GM18870 (cell line): Measurements from ENCODE around the gene CDON.

Experiments used
- ATAC-seq: cut with Tn5 transposase; IDR thresholded peaks from one replicate; pipeline ENCODE4 v1.9.1; 2021; ENCODE audit warnings: moderate library complexity; ENCODE audit not compliant: unreplicated experiment

Gene CDON

GRCh38 chr11:126082251-126083109 lies 19.8 kb upstream of the CDON start:
- no peak for ATAC-seq

GRCh38 chr11:126081915-126082250 lies 19.2 kb upstream of the CDON start:
- no peak for ATAC-seq

DNA sequence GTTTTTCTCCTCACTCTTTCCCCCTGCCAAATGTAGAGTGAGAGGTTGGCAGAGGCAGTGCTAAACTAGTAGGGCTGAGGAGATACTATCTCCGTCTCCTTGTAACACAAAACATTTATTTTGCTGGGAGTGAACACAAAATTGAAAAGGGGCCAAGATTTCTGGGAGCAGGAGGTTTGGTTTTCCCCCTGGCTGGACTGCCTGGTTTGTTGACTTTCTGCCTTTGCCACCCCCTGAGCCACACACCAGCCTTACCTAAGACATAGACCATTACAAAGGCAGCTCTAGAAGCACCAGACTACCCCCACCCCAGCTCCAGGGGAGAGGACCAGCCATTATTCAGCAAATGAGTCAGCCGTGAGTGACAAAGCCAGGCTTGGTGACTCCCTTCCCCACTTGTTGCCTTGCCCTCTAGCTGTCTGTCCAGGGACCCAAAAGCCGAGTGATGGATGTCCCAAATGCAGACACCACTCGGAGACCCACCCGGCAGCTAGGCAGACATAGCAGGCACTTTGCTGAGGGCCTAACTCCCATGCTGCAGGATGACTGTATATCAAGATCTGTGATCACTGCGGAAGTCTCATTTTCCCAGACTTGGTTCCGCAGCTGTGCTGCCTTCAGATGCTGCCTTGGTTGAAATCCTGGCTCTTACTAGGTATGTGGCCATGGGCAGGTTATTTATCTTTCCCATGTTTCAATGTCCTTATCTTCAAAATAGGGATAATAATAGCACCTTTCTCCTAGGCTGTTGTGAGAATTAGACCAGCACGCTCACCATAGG lies 17.7 kb upstream of the CDON start:
- ATAC-seq, result no peak

DNA sequence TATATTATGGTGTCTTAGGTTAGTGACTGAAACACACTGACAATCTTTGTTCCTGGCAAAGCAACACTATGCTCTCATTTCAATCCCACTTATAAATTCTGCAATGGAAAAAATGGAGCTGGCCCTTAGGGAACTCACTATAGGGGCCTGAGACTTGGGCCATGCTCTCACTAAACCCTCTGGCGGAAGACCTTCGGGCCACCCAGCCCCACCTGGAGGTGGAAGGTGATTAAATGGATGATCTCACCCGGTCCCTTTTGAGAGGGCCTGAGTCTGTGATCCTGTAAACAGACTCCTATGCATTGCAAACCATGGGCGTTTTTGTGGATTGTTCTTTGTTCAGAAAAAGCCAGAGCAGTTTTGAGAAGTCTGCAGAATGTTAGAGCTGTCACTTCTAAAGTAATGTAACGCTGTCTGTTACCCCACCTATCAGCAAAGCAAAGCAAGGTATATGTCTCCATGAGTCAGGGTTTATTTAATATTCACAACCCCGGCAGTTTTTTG lies 17.0 kb upstream of the CDON start:
- no peak for ATAC-seq

DNA sequence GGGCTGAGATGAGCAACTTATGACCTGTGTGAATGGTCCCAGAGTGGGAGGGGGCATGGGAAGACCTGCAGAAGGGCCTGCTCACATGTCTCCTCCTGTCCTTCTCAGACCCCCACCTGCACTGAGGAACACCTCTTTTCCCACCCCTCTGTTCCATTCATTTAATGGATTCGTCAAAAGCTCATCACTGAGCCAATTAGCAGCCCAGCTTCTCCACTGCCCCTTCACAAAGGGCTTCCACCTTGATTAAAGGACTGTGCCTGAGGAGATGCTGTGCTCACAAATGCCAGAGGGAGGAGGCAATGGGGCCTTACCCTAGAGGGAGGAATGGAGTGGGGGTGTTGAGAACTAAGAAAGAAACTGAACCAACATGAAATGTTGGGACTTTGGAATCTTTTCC lies 14.0 kb upstream of the CDON start:
- no peak for ATAC-seq

GRCh38 chr11:126072801-126073594 lies 10.3 kb upstream of the CDON start:
- ATAC-seq, result no peak

DNA sequence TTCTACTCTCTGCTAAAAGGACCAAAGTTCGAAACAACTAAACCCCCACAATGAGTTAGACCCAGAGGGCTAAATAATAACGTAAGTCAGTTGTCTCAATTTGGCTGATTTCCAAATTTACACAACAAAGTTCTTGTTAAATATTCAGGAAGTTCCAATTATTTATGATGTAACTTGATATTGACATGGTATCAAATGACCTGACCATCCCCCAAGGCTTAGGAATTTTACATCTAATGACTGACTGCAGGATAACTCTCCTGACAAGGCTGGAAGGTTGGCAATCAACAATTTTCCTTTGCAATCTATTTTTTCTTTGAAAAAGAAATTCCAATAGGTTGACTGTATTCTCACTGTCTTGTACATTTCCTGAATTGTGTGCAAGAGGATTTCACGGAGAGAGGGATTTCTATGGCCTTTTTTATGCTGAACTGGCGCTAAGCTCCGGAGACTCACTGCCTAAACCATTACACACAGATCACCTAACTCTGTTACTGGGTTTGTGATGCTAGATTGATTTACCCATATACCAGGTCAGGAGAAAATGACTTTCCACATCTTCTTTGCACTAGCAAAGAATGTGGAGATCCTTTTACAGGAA lies 9.6 kb upstream of the CDON start:
- no peak for ATAC-seq

DNA sequence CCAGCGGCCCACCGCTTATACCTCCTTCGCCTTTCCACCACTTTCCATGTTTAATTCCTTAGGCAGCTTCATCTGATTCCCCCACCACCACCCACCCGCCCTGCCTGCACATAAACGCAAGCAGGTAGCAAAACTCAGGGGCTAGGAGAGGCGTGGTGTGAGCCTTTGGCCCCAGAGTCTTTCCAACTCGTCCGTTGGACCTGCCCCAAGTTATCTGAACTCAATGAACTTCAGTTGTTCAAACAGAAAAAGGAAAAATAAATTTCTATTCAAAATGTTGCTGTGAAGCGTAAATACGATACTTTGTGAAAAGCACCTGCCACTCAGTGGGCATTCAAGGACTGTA lies 814 bp upstream of the CDON start:
- ATAC-seq, result no peak

DNA sequence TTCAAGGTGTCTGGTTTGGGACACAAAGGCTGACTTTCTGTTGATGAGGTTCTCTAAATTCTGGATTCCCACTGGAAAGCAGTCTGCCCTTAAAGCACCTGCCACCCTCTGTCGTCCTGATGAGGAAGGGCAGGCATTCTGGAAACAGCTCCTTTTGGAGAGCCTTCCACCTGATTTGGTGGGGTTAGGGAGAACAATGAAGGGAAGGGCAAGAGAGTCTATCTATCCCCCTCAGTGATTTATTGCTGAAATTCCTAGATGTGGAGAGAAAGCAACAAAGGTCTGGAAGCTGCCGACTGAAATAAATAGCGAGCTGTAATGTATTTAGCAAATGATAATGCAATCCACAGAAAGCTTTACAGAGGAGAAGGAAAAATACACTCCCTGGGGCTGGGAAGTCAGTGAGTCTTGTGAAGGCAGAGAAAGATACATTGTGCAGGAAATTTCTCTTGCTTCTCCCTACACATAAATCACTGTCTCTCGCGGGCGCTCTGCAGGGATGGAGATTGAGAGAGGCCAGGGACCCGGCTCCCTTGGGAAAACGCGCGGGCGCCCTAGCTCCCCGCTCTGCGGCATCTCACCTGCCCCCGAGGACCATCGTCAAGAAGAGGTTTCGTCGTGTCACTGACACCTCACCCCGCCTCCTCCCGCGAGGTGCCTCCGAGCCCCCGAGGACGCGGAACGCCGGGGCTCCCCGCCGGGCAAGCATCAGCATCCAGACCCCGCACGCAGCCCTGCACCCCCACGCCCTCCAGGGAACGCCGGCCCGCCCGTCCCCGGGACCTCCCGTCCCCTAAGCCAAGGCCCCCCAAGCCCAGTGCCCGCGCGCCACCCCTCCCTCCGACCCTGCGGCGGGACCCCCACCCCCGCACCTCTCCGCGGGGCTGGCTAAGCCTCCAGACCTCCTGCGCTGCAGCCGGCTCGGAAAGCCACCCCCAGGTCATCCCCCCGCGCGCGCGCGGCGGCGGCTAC lies 673 bp downstream of the CDON start:
- no peak for ATAC-seq

GRCh38 chr11:126060757-126061171 lies 1.9 kb downstream of the CDON start:
- ATAC-seq, result no peak

- no peak for ATAC-seq
Measured at GRCh38 chr11:126059238-126059781, 3.4 kb downstream of the CDON start.

DNA sequence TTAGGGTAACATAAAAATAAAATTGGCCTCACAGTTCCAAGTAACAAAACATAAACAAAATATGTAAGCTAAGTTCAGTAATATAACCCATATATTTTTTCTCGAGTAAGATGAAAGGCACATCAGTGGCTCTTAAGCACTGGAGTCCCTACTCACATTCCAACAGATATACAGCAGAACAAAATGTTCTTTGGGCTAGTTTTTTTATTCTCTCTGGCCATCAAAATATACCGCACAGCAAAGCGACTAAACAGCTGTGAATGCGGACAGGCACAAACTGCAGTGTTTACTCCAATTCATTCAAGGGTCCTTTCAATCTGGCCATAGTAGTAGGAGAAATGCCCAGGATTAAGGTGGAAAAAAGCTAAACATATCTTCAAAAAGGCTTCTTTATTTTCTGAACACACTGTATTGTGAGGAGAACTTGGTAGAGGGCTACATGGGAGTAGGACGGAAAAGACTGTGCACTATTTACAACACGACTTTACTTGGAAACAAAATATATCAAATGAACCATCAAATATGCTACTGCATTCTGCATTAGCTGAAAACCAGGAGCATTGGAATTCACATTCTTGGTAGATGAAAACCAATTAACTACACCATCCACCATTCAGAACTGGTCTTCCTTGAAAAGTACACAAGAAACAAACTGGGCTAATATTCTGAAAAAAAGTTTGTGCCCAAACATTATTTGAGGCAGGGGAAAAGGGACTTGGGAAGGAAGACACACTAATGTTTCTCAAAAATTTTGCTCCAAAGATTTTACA lies 4.4 kb downstream of the CDON start:
- no peak for ATAC-seq

DNA sequence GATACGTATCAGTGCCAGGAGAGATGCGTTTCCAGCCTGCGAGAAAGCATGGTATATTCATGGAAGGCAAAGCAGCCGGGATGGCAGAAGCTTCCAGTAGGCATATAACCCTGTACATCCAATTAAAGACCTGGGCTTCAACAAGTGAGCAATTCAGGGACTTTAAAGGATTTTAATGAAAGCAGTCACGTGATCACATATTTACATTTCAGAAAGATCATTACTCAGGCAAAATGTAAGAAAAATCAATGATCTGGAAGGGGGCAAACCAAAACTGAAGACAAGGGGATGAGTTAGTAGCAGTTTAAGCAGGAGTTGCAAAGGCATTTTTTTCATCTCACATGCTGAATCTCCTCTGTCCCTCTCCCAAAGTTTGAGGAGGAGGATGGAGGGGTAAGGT lies 7.8 kb downstream of the CDON start:
- ATAC-seq, result no peak

DNA sequence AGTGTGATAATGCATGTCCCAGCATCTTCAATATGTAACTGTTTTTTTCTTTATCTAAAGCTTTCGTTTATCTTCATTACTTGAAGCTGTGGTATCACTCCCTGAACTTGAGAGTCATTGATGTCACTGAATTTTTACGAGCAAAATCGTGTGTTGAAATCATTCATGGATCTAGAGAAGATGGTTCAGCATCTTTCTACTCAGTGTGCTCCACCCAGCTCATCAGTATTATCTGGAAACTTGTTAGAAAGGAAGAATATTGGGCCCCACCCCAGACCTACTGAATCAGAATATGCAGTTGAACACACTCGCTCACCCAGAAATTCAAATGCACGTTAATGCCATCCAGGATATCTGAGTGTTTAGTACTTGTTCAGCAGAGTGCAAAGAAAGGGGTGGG lies 8.3 kb downstream of the CDON start:
- no peak for ATAC-seq

GRCh38 chr11:126053415-126054286 lies 9.0 kb downstream of the CDON start:
- no peak for ATAC-seq

GRCh38 chr11:126051117-126051516 lies 11.5 kb downstream of the CDON start:
- no peak for ATAC-seq

DNA sequence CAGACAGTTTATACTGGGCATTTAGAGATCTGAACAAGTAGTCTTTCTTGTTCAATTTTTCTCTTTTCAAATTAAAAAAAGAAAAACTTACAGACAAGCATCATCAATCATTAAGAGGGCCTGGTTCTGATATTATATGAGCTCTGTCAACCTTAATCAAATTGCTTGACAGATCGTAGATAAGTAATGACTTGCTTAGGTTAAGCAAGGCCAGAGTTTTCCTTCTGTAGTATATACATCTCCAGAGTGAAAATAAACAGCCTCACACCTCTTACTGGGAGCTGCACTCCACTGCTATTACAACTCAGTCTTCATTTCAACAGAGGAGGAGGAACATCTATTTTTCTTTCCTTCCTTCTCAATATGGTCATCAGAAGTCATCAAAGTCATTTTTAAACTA lies 13.5 kb downstream of the CDON start:
- ATAC-seq, result no peak

DNA sequence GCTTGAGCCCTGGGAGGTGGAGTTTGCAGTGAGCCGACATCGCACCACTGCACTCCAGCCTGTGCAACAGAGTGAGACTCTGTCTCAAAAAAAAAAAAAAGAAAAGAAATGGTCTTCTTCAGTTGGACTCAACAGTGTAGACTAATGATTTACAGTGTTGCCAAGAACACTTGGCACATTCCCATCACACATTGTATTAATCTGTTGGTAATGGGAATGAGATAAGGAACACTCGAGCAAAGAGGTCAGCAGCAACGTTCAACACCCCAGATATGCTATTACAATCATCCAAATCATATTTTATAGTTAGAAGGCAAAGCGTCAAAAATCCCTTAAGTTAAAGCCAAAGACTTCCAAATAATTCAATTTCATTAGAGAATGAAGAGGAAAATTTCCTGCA lies 14.5 kb downstream of the CDON start:
- no peak for ATAC-seq
